GM18498 (cell line): ENCODE data around the gene MYH10.

ENCODE experiments used
- ATAC-seq: cut with Tn5 transposase; IDR thresholded peaks from one replicate; pipeline ENCODE4 v1.9.1; 2021; ENCODE audit warnings: mild to moderate bottlenecking, moderate library complexity; ENCODE audit not compliant: unreplicated experiment

The MYH10 gene

DNA sequence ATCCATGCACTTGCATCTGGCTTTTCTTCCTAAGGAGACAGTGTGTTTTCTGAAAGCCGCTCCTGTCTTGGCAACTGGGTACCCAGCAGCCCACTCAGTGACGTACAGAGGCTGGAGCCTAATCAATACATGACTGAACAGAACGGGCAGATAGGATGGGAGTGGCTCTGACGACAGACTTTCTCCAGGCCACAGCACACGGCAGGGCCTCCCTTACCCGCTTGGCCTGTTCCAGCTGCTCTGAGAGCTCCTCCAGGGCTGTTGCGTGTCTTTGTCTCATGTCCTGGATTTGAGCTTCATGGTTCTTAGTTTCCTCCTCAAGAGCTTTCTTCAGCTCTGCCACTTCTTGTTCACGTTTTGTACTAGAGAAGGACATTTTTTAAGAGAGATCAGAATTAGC, 129.9 kb downstream of the MYH10 start:
- ATAC-seq = no peak

GRCh38 chr17:8499614-8500013, 130.9 kb downstream of the MYH10 start:
- no peak for ATAC-seq

- ATAC-seq = no peak
These were observed 131.4 kb downstream of the MYH10 start for GRCh38 chr17:8499171-8499570.

- no peak for ATAC-seq
These were observed 134.4 kb downstream of the MYH10 start for GRCh38 chr17:8496081-8496480.

- no peak for ATAC-seq
These were observed 135.9 kb downstream of the MYH10 start for GRCh38 chr17:8494506-8495111.

DNA sequence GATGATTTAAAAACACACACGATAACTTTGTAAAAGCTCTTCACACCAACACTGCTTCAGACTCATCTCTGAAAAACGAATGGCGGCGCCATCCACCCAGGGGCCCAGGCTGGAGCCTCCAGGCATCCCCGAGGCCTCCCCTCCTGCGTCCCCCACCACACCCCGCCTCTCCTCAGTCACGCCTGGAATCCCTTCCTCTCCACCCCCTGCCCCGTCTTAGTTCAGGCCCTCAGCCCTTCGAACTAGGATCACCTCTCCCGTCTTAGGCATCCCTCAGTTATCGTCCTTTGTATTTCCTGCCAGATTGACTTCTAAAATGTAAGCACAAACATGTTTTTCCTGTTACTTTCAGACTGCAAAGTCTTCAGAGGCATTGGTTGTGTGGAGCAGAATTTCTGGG, 136.5 kb downstream of the MYH10 start:
- no peak for ATAC-seq

- ATAC-seq = no peak
These were observed 138.4 kb downstream of the MYH10 start for GRCh38 chr17:8492121-8492520.

GRCh38 chr17:8490256-8491023, 140.1 kb downstream of the MYH10 start:
- no peak for ATAC-seq

DNA sequence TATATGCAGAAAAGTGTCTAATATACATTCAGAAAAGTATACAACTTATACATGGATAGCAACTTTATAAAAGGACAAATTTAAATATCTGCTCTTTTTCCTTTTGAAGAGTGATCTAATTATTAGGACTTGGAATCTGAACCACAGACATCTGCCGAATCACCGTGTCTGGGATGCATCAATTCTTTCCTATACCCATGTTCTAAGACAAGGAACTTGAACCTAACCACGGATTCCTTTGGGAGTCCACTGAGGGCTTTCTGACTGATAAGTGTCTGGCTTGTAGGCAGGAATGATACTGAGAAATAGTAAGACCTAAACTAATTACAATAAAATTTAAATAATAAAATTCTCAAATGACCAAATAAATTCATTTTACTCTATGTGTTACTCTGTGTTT, 140.7 kb downstream of the MYH10 start:
- ATAC-seq = no peak

DNA sequence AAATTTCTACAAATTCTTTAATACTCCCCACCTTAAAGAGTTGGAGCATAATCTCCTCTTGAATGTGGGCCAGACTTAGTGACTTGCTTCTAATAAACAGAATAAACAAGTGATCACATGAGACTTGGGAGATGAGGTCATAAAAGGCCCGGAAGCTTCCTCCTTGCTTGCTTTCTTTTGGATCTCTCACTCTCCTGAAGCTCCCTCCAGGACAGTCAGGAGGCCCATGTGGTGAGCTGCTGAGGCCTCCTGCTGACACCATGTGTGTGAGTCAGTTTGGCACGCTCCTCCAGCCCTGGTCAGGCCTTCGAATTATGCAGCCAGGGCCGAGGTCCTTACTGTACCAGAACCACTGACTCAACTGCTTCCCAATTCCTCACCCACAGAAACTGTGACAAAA, 141.6 kb downstream of the MYH10 start:
- no peak for ATAC-seq

DNA sequence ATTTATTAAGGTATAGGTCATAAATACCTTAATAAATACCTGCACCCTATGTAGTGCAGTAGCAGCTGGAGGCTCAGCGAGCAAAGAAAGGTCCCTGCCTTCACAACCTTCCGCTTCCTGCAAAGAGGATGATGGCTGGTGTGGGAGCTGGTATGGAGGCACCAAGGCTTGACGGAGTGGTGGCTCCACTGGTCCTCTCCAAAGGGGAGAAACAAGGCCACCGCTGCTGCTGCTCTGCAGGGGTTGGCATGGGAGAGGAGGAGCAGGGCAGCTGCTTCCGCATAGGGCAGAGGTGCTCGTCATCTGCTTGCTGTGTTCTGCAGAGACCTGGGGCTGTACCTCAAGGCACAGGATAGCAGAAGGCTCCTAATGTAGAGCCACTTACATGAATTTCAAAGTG, 142.0 kb downstream of the MYH10 start:
- ATAC-seq = no peak

DNA sequence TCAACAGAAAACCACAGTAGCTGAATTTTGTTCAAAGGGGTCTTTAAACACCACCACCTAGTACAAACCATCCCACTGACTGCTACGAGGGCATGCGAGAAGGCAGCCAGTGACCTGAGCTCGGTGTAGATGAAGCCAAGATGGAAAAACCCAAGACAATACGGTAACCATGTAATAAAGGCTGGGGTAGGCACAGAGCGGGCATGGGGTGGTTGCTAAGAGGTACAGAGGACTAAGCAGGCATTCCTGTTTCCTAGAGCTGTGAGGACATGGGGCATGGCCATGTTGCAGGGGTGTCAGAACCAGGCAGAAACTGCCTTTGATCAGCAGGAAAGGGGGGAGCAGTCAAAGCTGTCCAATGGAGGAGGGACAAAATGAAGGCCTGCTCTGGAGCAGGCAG, 142.8 kb downstream of the MYH10 start:
- no peak for ATAC-seq

GRCh38 chr17:8487130-8487645, 143.3 kb downstream of the MYH10 start:
- ATAC-seq = no peak

DNA sequence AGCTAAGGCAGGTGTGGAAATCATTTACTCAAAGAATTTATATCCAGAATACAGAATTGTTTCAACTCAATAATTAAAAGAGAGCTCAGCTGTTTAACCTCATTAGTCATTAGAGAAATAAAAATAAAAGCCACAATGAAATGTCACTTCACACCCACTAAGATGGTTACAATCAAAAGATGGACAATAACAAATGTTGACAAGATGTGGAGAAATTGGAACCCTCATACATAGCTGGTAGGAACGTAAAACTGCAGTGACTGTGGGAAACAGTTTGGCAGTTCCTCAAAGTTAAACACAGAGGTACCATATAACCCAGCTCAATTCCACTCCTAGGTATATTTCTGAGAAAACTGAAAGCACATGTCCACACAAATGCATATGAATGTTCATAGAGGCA, 145.0 kb downstream of the MYH10 start:
- no peak for ATAC-seq

GRCh38 chr17:8484465-8484864, 146.1 kb downstream of the MYH10 start:
- ATAC-seq = no peak

- no peak for ATAC-seq
These were observed 148.0 kb downstream of the MYH10 start for GRCh38 chr17:8482546-8482945.

DNA sequence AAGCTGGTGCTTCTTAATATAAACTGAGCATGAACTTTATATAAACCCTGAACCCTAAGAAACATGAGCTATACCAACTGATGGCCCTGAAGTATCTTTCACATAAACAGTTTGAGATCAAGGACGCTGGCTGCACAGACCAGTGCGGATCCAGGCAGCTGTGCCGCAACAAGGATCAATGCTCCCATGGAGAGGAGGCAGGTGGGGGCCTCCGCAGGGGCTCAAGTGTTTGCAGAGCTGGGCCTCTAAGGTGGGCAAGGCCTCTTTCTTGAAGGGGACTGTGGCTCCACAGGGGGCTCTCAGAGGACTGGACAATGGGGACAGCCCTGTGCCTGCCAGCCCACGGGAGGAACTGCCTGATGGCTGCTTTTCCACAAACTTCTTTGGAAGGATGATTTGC, 148.8 kb downstream of the MYH10 start:
- ATAC-seq = no peak

DNA sequence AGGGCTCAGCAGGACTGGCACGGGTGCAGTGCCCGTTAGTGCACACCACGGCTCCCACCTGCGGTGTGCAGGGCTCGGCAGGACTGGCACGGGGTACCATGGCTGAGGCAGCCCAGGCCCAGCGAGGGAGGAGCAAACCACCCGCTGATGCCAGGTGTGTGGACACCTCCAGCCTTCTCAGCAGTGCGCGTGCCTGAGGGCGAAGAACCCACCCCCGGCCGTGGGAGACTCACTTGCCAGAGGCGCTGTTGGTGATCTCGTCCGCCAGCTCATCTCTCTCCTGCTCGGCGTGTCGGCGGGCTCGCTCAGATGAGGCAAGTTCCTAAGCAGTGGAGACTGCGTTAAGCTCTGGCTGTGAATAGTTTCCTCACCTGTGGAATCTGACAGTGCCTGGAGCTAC, 149.4 kb downstream of the MYH10 start:
- ATAC-seq = no peak

DNA sequence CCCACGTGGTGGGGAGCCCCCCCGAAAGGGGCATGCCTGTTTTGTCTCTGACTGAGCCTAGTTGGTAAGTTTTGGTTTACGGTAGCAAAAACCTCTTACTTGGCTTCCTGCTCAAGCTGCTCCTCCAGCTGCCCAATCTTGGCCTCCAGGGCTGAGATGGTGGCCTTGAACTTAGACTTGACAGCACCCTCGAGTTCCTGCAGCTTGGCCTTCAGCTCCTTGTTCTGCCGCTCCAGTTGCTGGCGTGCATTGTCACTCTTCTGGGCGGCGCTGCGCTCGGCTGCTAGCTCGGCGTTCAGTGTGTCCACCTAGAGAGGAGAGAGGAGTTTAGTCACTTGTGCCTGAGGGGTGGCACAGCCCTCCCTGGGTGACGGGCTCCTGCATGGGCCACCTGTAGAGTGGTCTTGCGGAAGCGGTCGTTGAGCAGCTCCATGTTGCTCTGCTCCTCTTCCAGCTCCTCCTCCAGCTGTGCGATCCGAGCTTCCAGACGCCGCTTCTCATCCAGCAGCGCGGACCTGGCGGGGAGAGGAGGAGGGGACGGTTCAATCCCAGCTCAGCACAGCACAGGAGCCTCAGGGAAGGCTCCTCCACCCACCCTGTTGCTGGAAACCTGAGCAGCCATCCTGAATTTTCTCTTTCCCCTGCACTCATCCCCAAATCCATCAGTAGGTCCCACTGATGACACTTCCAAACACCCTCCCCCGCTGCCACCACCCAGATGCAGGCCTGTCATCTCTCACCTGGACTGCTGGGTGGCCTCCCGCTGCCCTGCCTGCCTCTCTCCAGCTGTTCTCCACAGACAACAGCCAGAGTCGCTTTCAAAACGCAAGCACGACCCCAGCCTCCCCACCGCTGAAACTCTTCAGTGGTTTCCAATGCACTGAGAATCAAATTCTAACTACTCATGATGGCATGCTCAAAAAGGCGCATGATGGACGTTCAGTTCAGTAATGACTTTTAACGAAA, 150.2 kb downstream of the MYH10 start:
- no peak for ATAC-seq

DNA sequence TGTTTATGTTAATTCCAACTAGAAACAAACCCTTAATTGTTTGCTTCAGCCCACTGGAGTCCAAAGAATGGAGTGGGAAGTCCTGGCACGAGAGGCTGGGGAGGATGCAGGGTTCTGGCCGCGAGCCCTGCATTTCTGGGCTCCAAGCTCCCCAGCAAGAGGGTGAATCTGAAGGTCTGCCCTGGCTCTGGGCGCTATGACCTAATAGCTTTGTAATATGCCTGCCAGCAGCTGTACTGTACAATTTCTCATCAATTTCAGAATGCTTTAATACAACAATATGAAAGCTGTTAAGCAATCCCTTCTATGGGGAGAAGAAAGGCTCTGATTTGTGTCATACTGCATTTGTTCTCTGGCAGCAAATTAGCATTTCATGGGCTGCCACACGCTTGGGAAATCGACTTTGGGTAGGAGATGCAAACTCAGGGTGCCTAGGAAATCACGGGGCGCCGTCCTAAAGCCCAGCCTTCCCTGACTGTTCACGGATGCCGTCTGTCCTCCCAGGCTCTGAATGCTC, 151.0 kb downstream of the MYH10 start:
- no peak for ATAC-seq
